K562 (cell line): ENCODE measurements around the gene EPX. TPM values are rescaled to one million over a fixed set of nuclear protein-coding genes. Genes with fewer than 3 reads are reported as not detected.

Source experiments
- BRD9 ChIP-seq: fragments of 450-650 bp; IDR thresholded peaks from 2 replicates; pipeline ENCODE4 v1.6.1; 2018; ENCODE audit warnings: low read depth; ENCODE audit not compliant: partially characterized antibody
- BRF1 ChIP-seq: IDR thresholded peaks from 3 replicates; pipeline ENCODE4 v1.6.1; 2011; ENCODE audit warnings: borderline replicate concordance, mild to moderate bottlenecking; ENCODE audit not compliant: insufficient read length; ENCODE audit errors: extremely low read depth
- CREB3L1 ChIP-seq: fragments of 450-650 bp; IDR thresholded peaks from 2 replicates; pipeline ENCODE4 v1.6.1; 2014; ENCODE audit warnings: low read depth, mild to moderate bottlenecking, moderate library complexity, borderline replicate concordance
- HBP1 ChIP-seq: fragments of 450-650 bp; formaldehyde crosslinking; IDR thresholded peaks from 2 replicates; pipeline ENCODE4 v1.4.0; 2022; ENCODE audit warnings: missing genetic modification characterization
- HDAC1 ChIP-seq, 2 experiments: fragments of 450-650 bp; IDR thresholded peaks; 2 replicates each; pipeline ENCODE4 v1.6.1; 2016 to 2017; ENCODE audit warnings: inconsistent platforms in 1 of 2, mild to moderate bottlenecking in 1 of 2, moderate library complexity in 1 of 2
- HDAC6 ChIP-seq: IDR thresholded peaks from 2 replicates; pipeline ENCODE4 v1.6.1; 2012; ENCODE audit warnings: low read depth, mild to moderate bottlenecking, control low read depth, inconsistent platforms, low read length, moderate library complexity
- HMGXB4 ChIP-seq: sonication (generic); formaldehyde crosslinking; IDR thresholded peaks from 2 replicates; pipeline ENCODE4 v1.8.1; 2023; ENCODE audit warnings: mild to moderate bottlenecking, missing genetic modification reagents
- LEF1 ChIP-seq: fragments of 450-650 bp; IDR thresholded peaks from 2 replicates; pipeline ENCODE4 v1.6.1; 2016; ENCODE audit warnings: mild to moderate bottlenecking
- NFIC ChIP-seq: fragments of 450-650 bp; IDR thresholded peaks from 2 replicates; pipeline ENCODE4 v1.6.1; 2017; ENCODE audit warnings: mild to moderate bottlenecking, inconsistent platforms
- NRF1 ChIP-seq, 2 experiments: fragments of 450-650 bp; IDR thresholded peaks in 1 of 2; conservative IDR thresholded peaks in 1 of 2; 2 replicates each; pipeline ENCODE4 v1.6.1; 2014; ENCODE audit warnings: mild to moderate bottlenecking in 2 of 2
- ZBTB1 ChIP-seq: sonication (generic); formaldehyde crosslinking; IDR thresholded peaks from 2 replicates; pipeline ENCODE4 v1.8.1; 2023; ENCODE audit warnings: missing genetic modification reagents, low read depth, mild to moderate bottlenecking, borderline replicate concordance
- ZNF511 ChIP-seq: sonication (generic); formaldehyde crosslinking; IDR thresholded peaks from 2 replicates; pipeline ENCODE4 v1.8.0; 2022; ENCODE audit warnings: mild to moderate bottlenecking, missing genetic modification reagents
- ZNF592 ChIP-seq: fragments of 450-650 bp; IDR thresholded peaks from 2 replicates; pipeline ENCODE4 v1.6.1; 2017; ENCODE audit warnings: antibody characterized with exemption, mild to moderate bottlenecking
- ZNF740 ChIP-seq, 3 experiments: fragments of 200-800 bp in 1 of 3; sonication (Bioruptor generic) in 1 of 3; sonication (generic) in 1 of 3; formaldehyde crosslinking in 1 of 3; IDR thresholded peaks; 2 replicates each; pipeline versions ENCODE4 v1.6.1 to v1.8.0; 2016 to 2022; ENCODE audit warnings: mild to moderate bottlenecking in 2 of 3, missing compliant biosample characterization in 2 of 3, missing genetic modification characterization in 2 of 3, missing genetic modification reagents in 1 of 3
- polyA plus RNA-seq, 8 experiments: library from polyadenylated mRNA; depleted of rRNA in 4 of 8; stranded (reverse) in 5 of 8; unstranded in 3 of 8; fragments of >200 nt; fragmentation: Nextera tagmentation in 2 of 8; fragmentation: Illumina TruSeq in 1 of 8; extraction: Ambion mirVana in 2 of 8; extraction: Trizol in 1 of 8; gene quantifications; 2 replicates each; pipeline versions ENCODE4 v1.2.1 to v1.2.3, GENCODE V29; 2011 to 2014; ENCODE audit warnings: inconsistent platforms in 1 of 8, missing spikeins in 1 of 8
- total RNA-seq, 7 experiments: library from RNA; depleted of rRNA in 6 of 7; stranded (reverse); fragments of >200 nt in 6 of 7; fragmentation: Illumina TruSeq in 2 of 7; extraction: Trizol in 2 of 7; gene quantifications; 2 replicates each; pipeline versions ENCODE4 v1.2.1 to v1.2.3, GENCODE V29; 2011 to 2021; ENCODE audit warnings: low replicate concordance in 1 of 7

EPX gene
- total and polyA plus RNA-seq, 9 of the 15 experiments (the other 6 are each of a cell fraction or from before 2014, with no cell fraction given): 0.07 to 0.33 (median 0.19) TPM; not detected in 3

- TF ChIP-seq ZNF511 (CRISPR knock-in tag): peak; percentile 97
- TF ChIP-seq LEF1: no peak
- no peak for TF ChIP-seq HDAC6
- no peak for TF ChIP-seq HDAC1 (IDR thresholded peaks at IDR 0.05)
- 0 out of 2 replicates have a peak, but pooled peaks have one; percentile 44 for TF ChIP-seq ZNF740 (CRISPR knock-in tag; IDR thresholded peaks at IDR 0.05)
- TF ChIP-seq ZNF740 (tag; IDR thresholded peaks at IDR 0.05): no peak
- TF ChIP-seq ZBTB1 (CRISPR knock-in tag): peak; percentile 87
- peak; percentile 91 for TF ChIP-seq CREB3L1
- TF ChIP-seq HMGXB4 (CRISPR knock-in tag): no peak
- no peak for TF ChIP-seq NRF1 (conservative IDR thresholded peaks at IDR 0.05 in 1 of 2, IDR thresholded peaks at IDR 0.05 in 1 of 2)
- 0 out of 2 replicates have a peak, but pooled peaks have one; percentile 6 for TF ChIP-seq HBP1 (CRISPR knock-in tag)
- TF ChIP-seq NFIC: no peak
- TF ChIP-seq ZNF592: peak; percentile 84
- no peak for TF ChIP-seq BRF1
- peak; percentile 45 for TF ChIP-seq BRD9
Measured at GRCh38 chr17:58249270-58250133, 57.0 kb downstream of the EPX start (continued).
